Mesodermal cell (in vitro differentiated cells): ENCODE data around the gene LRMDA.

Experiments used
- H3K27ac ChIP-seq: 2 replicates; pipeline ENCODE4 v1.7.0; 2013; ENCODE audit warnings: mild to moderate bottlenecking, low read depth, low read length, moderate library complexity; ENCODE audit not compliant: severe bottlenecking
- H3K36me3 ChIP-seq: 2 replicates; pipeline ENCODE4 v1.7.1; 2013; ENCODE audit warnings: mild to moderate bottlenecking, low read length, moderate library complexity; ENCODE audit not compliant: control insufficient read depth, insufficient read depth
- H3K4me1 ChIP-seq: one replicate; pipeline ENCODE4 v1.7.1; 2013; ENCODE audit warnings: mild to moderate bottlenecking, low read length; ENCODE audit not compliant: insufficient read depth, control insufficient read depth, poor library complexity, severe bottlenecking
- H3K4me3 ChIP-seq: 2 replicates; pipeline ENCODE4 v1.7.0; 2013; ENCODE audit warnings: low read length, control low read depth, mild to moderate bottlenecking; ENCODE audit not compliant: insufficient read depth, poor library complexity, severe bottlenecking; ENCODE audit errors: extremely low read depth
- H3K9me3 ChIP-seq: 2 replicates; pipeline ENCODE4 v1.7.1; 2013; ENCODE audit warnings: mild to moderate bottlenecking, low read length, moderate library complexity; ENCODE audit not compliant: control insufficient read depth
- WGBS, 2 experiments: methylation state at CpG; one replicate each; pipeline ENCODE4 v1.1.5; 2013; ENCODE audit warnings: missing lambda C conversion rate in 2 of 2; ENCODE audit not compliant: insufficient coverage in 2 of 2; 5-methylcytosine and 5-hydroxymethylcytosine counted together

Gene LRMDA

GRCh38 chr10:76436401-76436811 is 1005.0 kb downstream of the LRMDA start:
- H3K9me3 ChIP-seq: no peaks in the 10 kb centered on the region
- H3K36me3 ChIP-seq: no peaks in the 10 kb centered on the region
- H3K4me1 ChIP-seq: peaks cover 31% of the 10 kb centered on the region
- 80 to 94% methylated on average over 3 of the region's 5 CpGs for WGBS, 2 experiments
- no peak overlapping the region for H3K27ac ChIP-seq
- H3K4me3 ChIP-seq: no peak overlapping the region

GRCh38 chr10:76436981-76437380 is 1005.6 kb downstream of the LRMDA start:
- Histone ChIP-seq H3K27ac (peak overlapping the region; percentile 19), H3K4me1 (peaks cover 25% of the 10 kb centered on the region), H3K36me3 (no peaks in the 10 kb centered on the region), H3K9me3 (no peaks in the 10 kb centered on the region), H3K4me3 (no peak overlapping the region)
- 100% methylated on average over 1 of the region's 1 CpG for WGBS, 2 experiments

- 100% methylated on average over 3 of the region's 5 CpGs; no CpG with 5 or more reads in 1 of the 2 experiments for WGBS, 2 experiments
- Histone ChIP-seq H3K4me3 (no peak overlapping the region), H3K4me1 (peaks cover 19% of the 10 kb centered on the region), H3K9me3 (no peaks in the 10 kb centered on the region), H3K36me3 (no peaks in the 10 kb centered on the region), H3K27ac (no peak overlapping the region)
These were observed 1009.0 kb downstream of the LRMDA start for GRCh38 chr10:76440426-76440825.

- Histone ChIP-seq H3K9me3 (no peaks in the 10 kb centered on the region), H3K36me3 (no peaks in the 10 kb centered on the region), H3K4me1 (peaks cover 15% of the 10 kb centered on the region), H3K27ac (no peak overlapping the region), H3K4me3 (no peak overlapping the region)
- WGBS, 2 experiments: 71% methylated on average over 1 of the region's 5 CpGs; no CpG with 5 or more reads in 1 of the 2 experiments
These were observed 1010.7 kb downstream of the LRMDA start for GRCh38 chr10:76442113-76442512.

- H3K36me3 ChIP-seq: no peaks in the 10 kb centered on the region
- WGBS, 2 experiments: 90 to 91% methylated on average over 3 to 4 of the region's 6 CpGs
- no peak overlapping the region for H3K27ac ChIP-seq
- peaks cover 13% of the 10 kb centered on the region for H3K4me1 ChIP-seq
- H3K4me3 ChIP-seq: no peak overlapping the region
- no peaks in the 10 kb centered on the region for H3K9me3 ChIP-seq
These were observed 1012.8 kb downstream of the LRMDA start for GRCh38 chr10:76444034-76444800.

- Histone ChIP-seq H3K36me3 (no peaks in the 10 kb centered on the region), H3K27ac (no peak overlapping the region), H3K4me3 (no peak overlapping the region), H3K9me3 (no peaks in the 10 kb centered on the region), H3K4me1 (peaks cover 13% of the 10 kb centered on the region)
- WGBS, 2 experiments: 60 to 89% methylated on average over 1 of the region's 1 CpG
These were observed 1016.2 kb downstream of the LRMDA start for GRCh38 chr10:76447578-76447977.

- Histone ChIP-seq H3K36me3 (no peaks in the 10 kb centered on the region), H3K4me3 (no peak overlapping the region), H3K27ac (no peak overlapping the region), H3K4me1 (no peaks in the 10 kb centered on the region), H3K9me3 (no peaks in the 10 kb centered on the region)
- no CpG with 5 or more reads among the region's 2 CpGs for WGBS, 2 experiments
These were observed 1020.5 kb downstream of the LRMDA start for GRCh38 chr10:76451911-76452310.

GRCh38 chr10:76453332-76453731 is 1021.9 kb downstream of the LRMDA start:
- H3K36me3 ChIP-seq: no peaks in the 10 kb centered on the region
- H3K4me3 ChIP-seq: no peak overlapping the region
- H3K9me3 ChIP-seq: no peaks in the 10 kb centered on the region
- no peaks in the 10 kb centered on the region for H3K4me1 ChIP-seq
- no peak overlapping the region for H3K27ac ChIP-seq
- no CpG with 5 or more reads among the region's 1 CpG for WGBS, 2 experiments

GRCh38 chr10:76453997-76454396 is 1022.6 kb downstream of the LRMDA start:
- Histone ChIP-seq H3K27ac (no peak overlapping the region), H3K4me3 (no peak overlapping the region), H3K36me3 (no peaks in the 10 kb centered on the region), H3K9me3 (no peaks in the 10 kb centered on the region), H3K4me1 (no peaks in the 10 kb centered on the region)
- WGBS, 2 experiments: 90 to 100% methylated on average over 1 to 2 of the region's 4 CpGs

- H3K9me3 ChIP-seq: no peaks in the 10 kb centered on the region
- no peaks in the 10 kb centered on the region for H3K36me3 ChIP-seq
- no peaks in the 10 kb centered on the region for H3K4me1 ChIP-seq
- WGBS, 2 experiments: 80% methylated on average over 1 of the region's 5 CpGs; no CpG with 5 or more reads in 1 of the 2 experiments
- no peak overlapping the region for H3K4me3 ChIP-seq
- no peak overlapping the region for H3K27ac ChIP-seq
These were observed 1023.2 kb downstream of the LRMDA start for GRCh38 chr10:76454506-76455140.

- Histone ChIP-seq H3K9me3 (no peaks in the 10 kb centered on the region), H3K4me1 (no peaks in the 10 kb centered on the region), H3K27ac (no peak overlapping the region), H3K36me3 (no peaks in the 10 kb centered on the region), H3K4me3 (no peak overlapping the region)
- WGBS, 2 experiments: 86 to 100% methylated on average over 1 of the region's 1 CpG
These were observed 1024.8 kb downstream of the LRMDA start for GRCh38 chr10:76456197-76456596.
